GM13977 (cell line): ENCODE data around the gene CASR.

Experiments used
- DNase-seq: peaks from one replicate; pipeline ENCODE4 v3.0.0; 2012; ENCODE audit warnings: low spot score
- CTCF ChIP-seq: IDR thresholded peaks from 2 replicates; pipeline ENCODE4 v1.5.1; 2012; ENCODE audit warnings: mild to moderate bottlenecking, control low read depth; ENCODE audit not compliant: insufficient read depth; ENCODE audit errors: extremely low read depth, missing control alignments
- in situ Hi-C: fragments of 300-500 bp; cut with MboI; formaldehyde crosslinking; loops from one replicate; pipeline ENCODE4 v1.12.0; 2022; ENCODE audit warnings: low sequenced_read_pairs, low pct_unique_long_range_greater_than_20kb, mixed read lengths, inconsistent platforms; ENCODE audit not compliant: unreplicated experiment

Gene CASR

GRCh38 chr3:122316368-122316767, 132.9 kb downstream of the CASR start:
- in situ Hi-C loops, result no loop called here
- DNase-seq, result no peak
- no peak for TF ChIP-seq CTCF

- DNase-seq, result no peak
- in situ Hi-C loops, result no loop called here
- no peak for TF ChIP-seq CTCF
Observed at GRCh38 chr3:122318620-122319019, 135.2 kb downstream of the CASR start.

- DNase-seq, result peak; percentile 64
Observed at GRCh38 chr3:122322095-122323075, 138.9 kb downstream of the CASR start.

DNA sequence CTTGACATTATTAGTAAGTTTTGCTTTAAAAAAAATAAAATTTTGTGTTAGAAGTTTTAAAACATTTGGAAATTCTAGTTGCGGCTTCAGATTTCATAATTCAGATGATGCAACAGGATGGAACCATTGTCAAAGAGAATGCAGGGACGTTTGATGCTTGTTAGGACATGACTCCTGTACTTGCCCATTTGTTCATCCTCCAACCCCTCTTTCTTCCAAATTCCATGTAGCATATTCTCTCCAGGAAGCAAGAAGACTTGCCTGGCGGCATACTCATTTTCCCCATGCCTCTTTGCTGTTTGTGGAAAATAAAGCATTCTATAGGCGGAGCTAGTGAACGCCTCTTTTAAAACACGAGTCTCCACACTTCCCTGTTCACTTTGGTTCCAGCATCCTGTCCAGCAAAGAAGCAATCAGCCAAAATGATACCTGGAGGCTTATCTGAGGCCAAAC, 141.4 kb downstream of the CASR start, which contains the start of gene CSTA:
TSS of gene CSTA (plus strand) at position 378 of the 453 bp plus-strand sequence. CDS start at position 423, 45 bp downstream.
- DNase-seq, result no peak
- in situ Hi-C loops, result no loop called here
- no peak for TF ChIP-seq CTCF

More at GRCh38 chr3:122322095-122323075, 138.9 kb downstream of the CASR start:
- in situ Hi-C loops, result no loop called here
- TF ChIP-seq CTCF, result no peak

- TF ChIP-seq CTCF, result no peak
- in situ Hi-C loops, result no loop called here
- no peak for DNase-seq
Observed at GRCh38 chr3:122325769-122326168, 142.3 kb downstream of the CASR start.

- in situ Hi-C loops, result no loop called here
- no peak for TF ChIP-seq CTCF
- no peak for DNase-seq
Observed at GRCh38 chr3:122331886-122332285, 148.4 kb downstream of the CASR start.
